ENCODE data around the gene DUSP15. TPM values are rescaled to one million over a fixed set of nuclear protein-coding genes. Genes with fewer than 3 reads are reported as not detected.

Gene DUSP15
- total RNA-seq, 1 donor from 2014 or later, result 8.4 TPM

- no peaks in the 10 kb centered on the region for H3K9me3 Mint-ChIP-seq
- no peaks in the 10 kb centered on the region for H3K27me3 Mint-ChIP-seq (ENCODE audit: low read depth)
- no peaks in the 10 kb centered on the region for H3K36me3 Mint-ChIP-seq
- no peak overlapping the region for H3K4me3 Mint-ChIP-seq
- DNase-seq (ENCODE audit: low spot score in 2 of 2, unreplicated experiment in 2 of 2), result no peak
- no peak for TF ChIP-seq CTCF (IDR thresholded peaks at IDR 0.05; ENCODE audit: unreplicated experiment)
- peaks cover 10% of the 10 kb centered on the region for H3K4me1 Mint-ChIP-seq
- peak overlapping the region; percentile 9 for H3K27ac Mint-ChIP-seq
These were observed 34.1 kb downstream of the DUSP15 start for GRCh38 chr20:31835977-31836852.

GRCh38 chr20:31835554-31835953 lies 34.8 kb downstream of the DUSP15 start:
- peaks cover 10% of the 10 kb centered on the region for H3K4me1 Mint-ChIP-seq
- no peak overlapping the region for H3K4me3 Mint-ChIP-seq
- no peak for TF ChIP-seq CTCF (IDR thresholded peaks at IDR 0.05; ENCODE audit: unreplicated experiment)
- no peaks in the 10 kb centered on the region for H3K27me3 Mint-ChIP-seq (ENCODE audit: low read depth)
- no peak for DNase-seq (ENCODE audit: low spot score in 2 of 2, unreplicated experiment in 2 of 2)
- no peak overlapping the region for H3K27ac Mint-ChIP-seq
- no peaks in the 10 kb centered on the region for H3K36me3 Mint-ChIP-seq
- no peaks in the 10 kb centered on the region for H3K9me3 Mint-ChIP-seq

GRCh38 chr20:31833931-31834521 lies 36.3 kb downstream of the DUSP15 start:
- no peaks in the 10 kb centered on the region for H3K36me3 Mint-ChIP-seq
- H3K4me3 Mint-ChIP-seq, result no peak overlapping the region
- no peak for TF ChIP-seq CTCF (IDR thresholded peaks at IDR 0.05; ENCODE audit: unreplicated experiment)
- peaks cover 10% of the 10 kb centered on the region for H3K4me1 Mint-ChIP-seq
- no peaks in the 10 kb centered on the region for H3K9me3 Mint-ChIP-seq
- no peaks in the 10 kb centered on the region for H3K27me3 Mint-ChIP-seq (ENCODE audit: low read depth)
- DNase-seq (ENCODE audit: low spot score in 2 of 2, unreplicated experiment in 2 of 2), result no peak
- H3K27ac Mint-ChIP-seq, result no peak overlapping the region

- no peaks in the 10 kb centered on the region for H3K9me3 Mint-ChIP-seq
- H3K4me1 Mint-ChIP-seq, result peaks cover 10% of the 10 kb centered on the region
- TF ChIP-seq CTCF (IDR thresholded peaks at IDR 0.05; ENCODE audit: unreplicated experiment), result peak; percentile 91
These were observed 37.0 kb downstream of the DUSP15 start for GRCh38 chr20:31833130-31833930.

GRCh38 chr20:31831771-31832306 lies 38.5 kb downstream of the DUSP15 start:
- Mint-ChIP-seq H3K4me1 (peaks cover 6% of the 10 kb centered on the region), H3K27me3 (ENCODE audit: low read depth) (no peaks in the 10 kb centered on the region), H3K36me3 (no peaks in the 10 kb centered on the region), H3K4me3 (no peak overlapping the region), H3K27ac (no peak overlapping the region), H3K9me3 (no peaks in the 10 kb centered on the region)
- TF ChIP-seq CTCF (IDR thresholded peaks at IDR 0.05; ENCODE audit: unreplicated experiment), result no peak
- DNase-seq (ENCODE audit: low spot score in 2 of 2, unreplicated experiment in 2 of 2), result no peak

More at GRCh38 chr20:31833130-31833930, 37.0 kb downstream of the DUSP15 start:
- Mint-ChIP-seq H3K4me3 (no peak overlapping the region), H3K27me3 (ENCODE audit: low read depth) (no peaks in the 10 kb centered on the region), H3K36me3 (no peaks in the 10 kb centered on the region), H3K27ac (no peak overlapping the region)
- DNase-seq (ENCODE audit: low spot score in 2 of 2, unreplicated experiment in 2 of 2), result peak in 1 of 2 experiments; percentile 83

Measured in mesothelial cell of epicardium (in vitro differentiated cells).